ENCODE data around the gene LAMA5. TPM values are rescaled to one million over a fixed set of nuclear protein-coding genes. Genes with fewer than 3 reads are reported as not detected.

Gene LAMA5
- total and polyA plus RNA-seq, 4 donors = 116 to 315 (median 244) TPM

- Histone ChIP-seq H3K9ac (ENCODE audit: insufficient read depth in 1 of 2, low read length in 2 of 2) (no peak overlapping the region), H3K9me3 (ENCODE audit: control insufficient read depth in 4 of 4, insufficient read depth in 3 of 4, low read length in 3 of 4) (peaks cover 0 to 3% (median 0%) of the 10 kb centered on the region in 4 donors), H3K27me3 (ENCODE audit: control insufficient read depth in 3 of 3, insufficient read depth in 3 of 3, low read length in 2 of 3) (no peaks in the 10 kb centered on the region), H3K4me1 (ENCODE audit: control insufficient read depth in 5 of 5, insufficient read depth in 5 of 5, low read length in 5 of 5) (no peaks in the 10 kb centered on the region), H3K27ac (ENCODE audit: low read depth in 1 of 2, low read length in 1 of 2) (no peak overlapping the region), H3K4me3 (no peak overlapping the region), H3K36me3 (ENCODE audit: control insufficient read depth in 4 of 4, insufficient read depth in 4 of 4, low read length in 4 of 4) (peaks cover 0 to 88% (median 15%) of the 10 kb centered on the region in 4 donors)
- TF ChIP-seq CTCF (IDR thresholded peaks at IDR 0.05; ENCODE audit: control extremely low read depth, extremely low read depth) = no peak
- 92 to 93% methylated on average over 22 to 25 of the region's 25 CpGs for WGBS, 2 donors
- ATAC-seq (ENCODE audit: insufficient read depth, low FRiP score) (no peak), DNase-seq (no peak)
These were observed 52.3 kb downstream of the LAMA5 start for GRCh38 chr20:62314711-62315302.

GRCh38 chr20:62314339-62314638 is 52.8 kb downstream of the LAMA5 start:
- no peak for TF ChIP-seq CTCF (IDR thresholded peaks at IDR 0.05; ENCODE audit: control extremely low read depth, extremely low read depth)
- no peak for DNase-seq
- no peak overlapping the region for H3K27ac ChIP-seq (ENCODE audit: low read depth in 1 of 2, low read length in 1 of 2)
- no peak overlapping the region for H3K4me3 ChIP-seq
- ATAC-seq (ENCODE audit: insufficient read depth, low FRiP score) = no peak
- H3K9ac ChIP-seq (ENCODE audit: insufficient read depth in 1 of 2, low read length in 2 of 2) = no peak overlapping the region
- WGBS, 2 donors = 95 to 96% methylated on average over 12 of the region's 12 CpGs
- H3K9me3 ChIP-seq (ENCODE audit: control insufficient read depth in 4 of 4, insufficient read depth in 3 of 4, low read length in 3 of 4) = peaks cover 0 to 3% (median 0%) of the 10 kb centered on the region in 4 donors
- peaks cover 0 to 88% (median 15%) of the 10 kb centered on the region in 4 donors for H3K36me3 ChIP-seq (ENCODE audit: control insufficient read depth in 4 of 4, insufficient read depth in 4 of 4, low read length in 4 of 4)
- no peaks in the 10 kb centered on the region for H3K4me1 ChIP-seq (ENCODE audit: control insufficient read depth in 5 of 5, insufficient read depth in 5 of 5, low read length in 5 of 5)
- H3K27me3 ChIP-seq (ENCODE audit: control insufficient read depth in 3 of 3, insufficient read depth in 3 of 3, low read length in 2 of 3) = no peaks in the 10 kb centered on the region

GRCh38 chr20:62313460-62314338 is 53.4 kb downstream of the LAMA5 start:
- Histone ChIP-seq H3K4me1 (ENCODE audit: control insufficient read depth in 5 of 5, insufficient read depth in 5 of 5, low read length in 5 of 5) (no peaks in the 10 kb centered on the region), H3K27ac (ENCODE audit: low read depth in 1 of 2, low read length in 1 of 2) (no peak overlapping the region), H3K9me3 (ENCODE audit: control insufficient read depth in 4 of 4, insufficient read depth in 3 of 4, low read length in 3 of 4) (peaks cover 0 to 3% (median 0%) of the 10 kb centered on the region in 4 donors), H3K4me3 (no peak overlapping the region), H3K36me3 (ENCODE audit: control insufficient read depth in 4 of 4, insufficient read depth in 4 of 4, low read length in 4 of 4) (peaks cover 0 to 86% (median 13%) of the 10 kb centered on the region in 4 donors), H3K9ac (ENCODE audit: insufficient read depth in 1 of 2, low read length in 2 of 2) (no peak overlapping the region), H3K27me3 (ENCODE audit: control insufficient read depth in 3 of 3, insufficient read depth in 3 of 3, low read length in 2 of 3) (no peaks in the 10 kb centered on the region)
- DNase-seq = no peak
- no peak for ATAC-seq (ENCODE audit: insufficient read depth, low FRiP score)
- 93 to 95% methylated on average over 54 to 55 of the region's 55 CpGs for WGBS, 2 donors
- no peak for TF ChIP-seq CTCF (IDR thresholded peaks at IDR 0.05; ENCODE audit: control extremely low read depth, extremely low read depth)
